ENCODE results near the gene NBAS.

Gene NBAS

DNA sequence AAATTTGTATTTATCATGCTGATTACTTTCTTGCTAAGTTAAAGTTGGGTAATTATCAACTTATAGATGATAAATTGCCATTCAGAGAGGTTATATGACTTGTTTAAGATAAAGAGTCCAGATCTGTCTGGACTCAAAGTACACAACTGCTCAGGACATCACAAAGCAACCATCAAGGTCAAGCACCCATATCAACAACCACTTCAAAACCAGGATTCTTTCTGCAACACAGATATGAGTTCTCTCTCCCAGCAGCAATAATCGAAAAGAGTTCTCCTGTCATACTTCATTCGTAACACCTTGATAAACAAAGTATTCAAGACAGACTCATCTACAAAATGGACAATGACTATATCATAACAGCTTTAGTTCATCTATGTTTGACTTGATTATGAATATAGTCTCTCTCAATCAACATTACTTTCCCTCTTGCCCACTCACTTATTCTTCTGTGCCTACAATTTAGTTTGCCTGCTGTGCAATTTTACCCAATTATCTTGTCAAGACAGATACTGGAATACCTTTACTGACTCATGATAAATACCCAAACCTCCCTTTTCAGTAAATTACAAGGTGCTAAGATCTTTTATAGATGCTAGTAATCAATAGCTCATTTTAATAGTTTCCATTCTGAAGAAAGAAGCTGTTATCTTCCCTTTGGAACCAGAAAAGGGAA is 281.8 kb downstream of the NBAS start:
- H3K27ac ChIP-seq (ENCODE audit: poor library complexity, severe bottlenecking): no peak overlapping the region
- peaks cover 9% of the 10 kb centered on the region for H3K36me3 ChIP-seq (ENCODE audit: low read depth)
- H3K4me3 ChIP-seq (ENCODE audit: severe bottlenecking): no peak overlapping the region
- no peaks in the 10 kb centered on the region for H3K9me3 ChIP-seq (ENCODE audit: severe bottlenecking)
- DNase-seq (ENCODE audit: low spot score): no peak
- H3K4me1 ChIP-seq (ENCODE audit: insufficient read depth, poor library complexity, severe bottlenecking): no peaks in the 10 kb centered on the region
- no peaks in the 10 kb centered on the region for H3K27me3 ChIP-seq (ENCODE audit: insufficient read depth, poor library complexity, severe bottlenecking)
- TF ChIP-seq, protein P1, sequence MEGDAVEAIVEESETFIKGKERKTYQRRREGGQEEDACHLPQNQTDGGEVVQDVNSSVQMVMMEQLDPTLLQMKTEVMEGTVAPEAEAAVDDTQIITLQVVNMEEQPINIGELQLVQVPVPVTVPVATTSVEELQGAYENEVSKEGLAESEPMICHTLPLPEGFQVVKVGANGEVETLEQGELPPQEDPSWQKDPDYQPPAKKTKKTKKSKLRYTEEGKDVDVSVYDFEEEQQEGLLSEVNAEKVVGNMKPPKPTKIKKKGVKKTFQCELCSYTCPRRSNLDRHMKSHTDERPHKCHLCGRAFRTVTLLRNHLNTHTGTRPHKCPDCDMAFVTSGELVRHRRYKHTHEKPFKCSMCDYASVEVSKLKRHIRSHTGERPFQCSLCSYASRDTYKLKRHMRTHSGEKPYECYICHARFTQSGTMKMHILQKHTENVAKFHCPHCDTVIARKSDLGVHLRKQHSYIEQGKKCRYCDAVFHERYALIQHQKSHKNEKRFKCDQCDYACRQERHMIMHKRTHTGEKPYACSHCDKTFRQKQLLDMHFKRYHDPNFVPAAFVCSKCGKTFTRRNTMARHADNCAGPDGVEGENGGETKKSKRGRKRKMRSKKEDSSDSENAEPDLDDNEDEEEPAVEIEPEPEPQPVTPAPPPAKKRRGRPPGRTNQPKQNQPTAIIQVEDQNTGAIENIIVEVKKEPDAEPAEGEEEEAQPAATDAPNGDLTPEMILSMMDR (IDR thresholded peaks at IDR 0.05; ENCODE audit: poor library complexity, severe bottlenecking): no peak
- ATAC-seq (ENCODE audit: low read depth): no peak

DNA sequence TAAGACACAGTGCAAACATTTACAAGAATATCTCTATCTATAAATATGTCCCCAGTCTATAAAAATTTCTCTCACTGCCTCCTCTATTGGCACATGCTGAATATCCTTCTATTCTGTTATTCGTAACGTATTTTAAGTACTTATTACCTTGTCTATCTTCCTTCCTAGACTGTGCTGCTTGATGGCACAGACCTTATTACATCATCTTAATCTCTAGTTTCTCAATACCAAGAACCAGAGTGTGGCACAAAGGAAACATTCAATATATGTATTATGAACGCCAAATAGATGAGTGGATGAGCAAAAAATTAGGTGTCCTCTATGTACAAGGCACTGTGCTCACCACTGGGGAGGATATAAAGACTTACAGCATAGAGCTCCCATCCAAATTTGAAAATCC is 282.8 kb downstream of the NBAS start:
- Histone ChIP-seq H3K4me3 (ENCODE audit: severe bottlenecking) (no peak overlapping the region), H3K27me3 (ENCODE audit: insufficient read depth, poor library complexity, severe bottlenecking) (no peaks in the 10 kb centered on the region), H3K27ac (ENCODE audit: poor library complexity, severe bottlenecking) (no peak overlapping the region), H3K9me3 (ENCODE audit: severe bottlenecking) (no peaks in the 10 kb centered on the region), H3K36me3 (ENCODE audit: low read depth) (peaks cover 12% of the 10 kb centered on the region), H3K4me1 (ENCODE audit: insufficient read depth, poor library complexity, severe bottlenecking) (no peaks in the 10 kb centered on the region)
- DNase-seq (ENCODE audit: low spot score) (no peak), ATAC-seq (ENCODE audit: low read depth) (no peak)
- TF ChIP-seq, protein P1 (IDR thresholded peaks at IDR 0.05; ENCODE audit: poor library complexity, severe bottlenecking): no peak

DNA sequence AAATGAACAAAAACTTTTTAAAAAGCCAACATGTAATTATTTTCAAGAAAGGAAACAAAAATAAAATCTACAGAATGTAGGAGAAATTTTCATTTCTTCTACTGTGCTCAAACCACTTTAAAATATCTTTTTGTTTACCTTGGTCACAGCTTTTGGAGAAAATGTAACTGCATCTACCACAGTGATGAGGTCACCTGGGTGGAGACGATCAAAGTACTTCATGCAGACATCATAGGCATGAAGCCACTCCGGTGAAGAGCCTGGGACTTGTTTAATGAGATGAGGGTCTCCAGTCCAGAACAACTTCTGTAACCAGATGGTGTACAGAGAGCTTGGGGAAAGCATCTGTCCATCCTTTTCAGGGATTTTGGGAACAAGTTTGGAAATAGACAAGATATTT is 285.8 kb downstream of the NBAS start:
- TF ChIP-seq, protein P1 (IDR thresholded peaks at IDR 0.05; ENCODE audit: poor library complexity, severe bottlenecking): no peak
- no peak for ATAC-seq (ENCODE audit: low read depth)
- no peak overlapping the region for H3K27ac ChIP-seq (ENCODE audit: poor library complexity, severe bottlenecking)

DNA sequence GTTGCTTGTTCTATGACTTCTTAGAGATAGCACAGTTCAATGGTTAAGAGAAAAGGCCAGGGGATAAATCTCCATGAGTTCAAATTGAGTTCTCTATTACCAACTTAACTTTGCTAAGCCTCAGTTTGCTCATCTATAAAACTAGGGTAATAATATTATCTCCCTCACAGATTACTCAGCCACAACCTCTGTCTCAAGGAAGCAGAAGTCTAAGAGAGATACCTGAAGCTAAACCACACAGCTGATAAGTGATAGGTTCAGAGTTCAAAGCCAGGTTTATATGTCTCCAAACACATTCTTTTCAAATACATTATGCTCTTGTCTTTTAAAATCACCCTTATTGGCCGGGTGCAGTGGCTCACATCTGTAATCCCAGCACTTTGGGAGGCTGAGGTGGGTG is 287.7 kb downstream of the NBAS start:
- Histone ChIP-seq H3K4me3 (ENCODE audit: severe bottlenecking) (no peak overlapping the region), H3K4me1 (ENCODE audit: insufficient read depth, poor library complexity, severe bottlenecking) (no peaks in the 10 kb centered on the region), H3K27me3 (ENCODE audit: insufficient read depth, poor library complexity, severe bottlenecking) (no peaks in the 10 kb centered on the region), H3K27ac (ENCODE audit: poor library complexity, severe bottlenecking) (no peak overlapping the region), H3K36me3 (ENCODE audit: low read depth) (peaks cover 14% of the 10 kb centered on the region), H3K9me3 (ENCODE audit: severe bottlenecking) (no peaks in the 10 kb centered on the region)
- TF ChIP-seq, protein P1 (IDR thresholded peaks at IDR 0.05; ENCODE audit: poor library complexity, severe bottlenecking): no peak
- no peak for DNase-seq (ENCODE audit: low spot score)
- ATAC-seq (ENCODE audit: low read depth): no peak

More for the DNA sequence above, 285.8 kb downstream of the NBAS start:
- no peak for DNase-seq (ENCODE audit: low spot score)
- no peaks in the 10 kb centered on the region for H3K9me3 ChIP-seq (ENCODE audit: severe bottlenecking)
- no peaks in the 10 kb centered on the region for H3K4me1 ChIP-seq (ENCODE audit: insufficient read depth, poor library complexity, severe bottlenecking)
- H3K36me3 ChIP-seq (ENCODE audit: low read depth): peaks cover 14% of the 10 kb centered on the region
- H3K27me3 ChIP-seq (ENCODE audit: insufficient read depth, poor library complexity, severe bottlenecking): no peaks in the 10 kb centered on the region
- H3K4me3 ChIP-seq (ENCODE audit: severe bottlenecking): no peak overlapping the region

DNA sequence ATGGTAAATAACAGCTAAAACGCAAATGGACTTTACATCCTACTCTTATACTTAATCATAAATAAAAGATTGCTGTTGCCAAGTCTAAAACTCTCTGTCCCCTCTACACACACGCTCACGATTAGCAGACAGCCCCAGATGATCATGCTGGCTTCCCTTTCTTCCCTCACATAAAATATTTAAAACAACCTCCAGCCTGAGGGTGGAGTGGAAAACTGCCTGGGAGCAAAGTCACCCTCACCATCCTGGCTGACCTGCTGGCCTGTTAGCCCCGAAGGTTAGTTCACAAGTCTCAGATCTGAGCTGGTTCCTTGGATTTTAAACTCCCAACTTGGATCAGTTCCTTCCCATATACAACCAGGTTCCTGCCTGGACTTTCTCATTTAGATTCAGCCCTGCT is 288.2 kb downstream of the NBAS start:
- TF ChIP-seq, protein P1 (IDR thresholded peaks at IDR 0.05; ENCODE audit: poor library complexity, severe bottlenecking): no peak
- DNase-seq (ENCODE audit: low spot score): no peak
- no peak for ATAC-seq (ENCODE audit: low read depth)
- no peaks in the 10 kb centered on the region for H3K27me3 ChIP-seq (ENCODE audit: insufficient read depth, poor library complexity, severe bottlenecking)
- H3K4me1 ChIP-seq (ENCODE audit: insufficient read depth, poor library complexity, severe bottlenecking): no peaks in the 10 kb centered on the region
- no peak overlapping the region for H3K27ac ChIP-seq (ENCODE audit: poor library complexity, severe bottlenecking)
- H3K4me3 ChIP-seq (ENCODE audit: severe bottlenecking): no peak overlapping the region
- H3K9me3 ChIP-seq (ENCODE audit: severe bottlenecking): no peaks in the 10 kb centered on the region
- H3K36me3 ChIP-seq (ENCODE audit: low read depth): peaks cover 14% of the 10 kb centered on the region
